Measurements from ENCODE around the gene CHRNA1. TPM values are rescaled to one million over a fixed set of nuclear protein-coding genes. Genes with fewer than 3 reads are reported as not detected.

CHRNA1 gene
- total and polyA plus RNA-seq, 10 donors: 0.13 to 3.4 (median 0.46) TPM; not detected in 5

DNA sequence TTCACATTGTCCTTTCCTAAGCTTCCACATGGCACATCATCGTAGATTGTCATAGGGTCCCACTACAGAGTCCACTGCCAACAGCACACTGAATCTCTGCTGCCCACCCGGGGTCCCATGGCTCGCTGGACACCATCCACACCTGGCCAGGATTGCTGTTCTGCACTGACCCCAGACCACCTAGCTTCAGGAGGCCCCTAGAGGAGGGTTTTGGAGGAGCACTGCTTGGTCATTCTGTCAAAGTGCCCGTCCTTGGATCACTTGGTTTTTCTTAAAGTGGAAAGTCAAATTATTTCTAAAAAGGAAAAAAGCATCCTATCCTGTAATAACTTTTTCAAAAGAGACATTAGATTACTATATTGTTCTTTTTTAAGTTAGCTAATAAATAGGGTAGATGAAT, 59.0 kb downstream of the CHRNA1 start:
- Histone ChIP-seq H3K27me3 (replicated peaks in 1 of 7) (peaks cover 0 to 33% (median 0%) of the 10 kb centered on the region in 7 donors), H3K4me1 (peaks cover 0 to 7% (median 0%) of the 10 kb centered on the region in 6 donors), H3K9me3 (no peaks in the 10 kb centered on the region), H3K4me3 (no peak overlapping the region), H3K36me3 (no peaks in the 10 kb centered on the region), H3K27ac (no peak overlapping the region)
- 64 to 79% (median 71%) methylated on average over 4 of the region's 4 CpGs for WGBS, 5 donors
- TF ChIP-seq, protein P1, sequence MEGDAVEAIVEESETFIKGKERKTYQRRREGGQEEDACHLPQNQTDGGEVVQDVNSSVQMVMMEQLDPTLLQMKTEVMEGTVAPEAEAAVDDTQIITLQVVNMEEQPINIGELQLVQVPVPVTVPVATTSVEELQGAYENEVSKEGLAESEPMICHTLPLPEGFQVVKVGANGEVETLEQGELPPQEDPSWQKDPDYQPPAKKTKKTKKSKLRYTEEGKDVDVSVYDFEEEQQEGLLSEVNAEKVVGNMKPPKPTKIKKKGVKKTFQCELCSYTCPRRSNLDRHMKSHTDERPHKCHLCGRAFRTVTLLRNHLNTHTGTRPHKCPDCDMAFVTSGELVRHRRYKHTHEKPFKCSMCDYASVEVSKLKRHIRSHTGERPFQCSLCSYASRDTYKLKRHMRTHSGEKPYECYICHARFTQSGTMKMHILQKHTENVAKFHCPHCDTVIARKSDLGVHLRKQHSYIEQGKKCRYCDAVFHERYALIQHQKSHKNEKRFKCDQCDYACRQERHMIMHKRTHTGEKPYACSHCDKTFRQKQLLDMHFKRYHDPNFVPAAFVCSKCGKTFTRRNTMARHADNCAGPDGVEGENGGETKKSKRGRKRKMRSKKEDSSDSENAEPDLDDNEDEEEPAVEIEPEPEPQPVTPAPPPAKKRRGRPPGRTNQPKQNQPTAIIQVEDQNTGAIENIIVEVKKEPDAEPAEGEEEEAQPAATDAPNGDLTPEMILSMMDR (IDR thresholded peaks at IDR 0.05 in 8 of 11, conservative IDR thresholded peaks at IDR 0.05 in 3 of 11): no peak
- no peak for TF ChIP-seq POLR2A (IDR thresholded peaks at IDR 0.05)
- TF ChIP-seq POLR2AphosphoS5 (IDR thresholded peaks at IDR 0.05): no peak
- intact Hi-C loops (cut with DNase I; ENCODE audit: low total_unique reads): no loop called here
- DNase-seq: no peak

DNA sequence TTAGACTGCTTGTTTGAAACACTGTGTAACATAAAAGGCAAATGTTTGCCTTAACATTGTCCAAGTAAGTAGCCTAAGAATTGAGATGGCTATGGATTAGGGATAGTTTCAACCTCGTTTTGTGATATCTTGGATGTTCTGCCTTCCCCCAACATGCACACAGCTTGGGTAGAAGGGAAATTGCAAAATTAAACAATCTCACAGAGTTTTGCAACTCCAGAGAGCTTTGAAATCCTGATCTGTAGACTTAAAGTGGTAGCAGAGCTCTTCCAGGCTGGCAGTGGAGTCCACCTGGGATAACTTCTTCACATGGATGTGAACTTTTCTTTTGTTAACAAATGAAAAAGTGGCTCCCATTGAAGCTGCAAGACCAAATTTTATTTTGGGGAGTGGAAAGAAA, 59.6 kb downstream of the CHRNA1 start:
- no peak for DNase-seq
- Histone ChIP-seq H3K4me1 (peaks cover 0 to 7% (median 0%) of the 10 kb centered on the region in 6 donors), H3K9me3 (no peaks in the 10 kb centered on the region), H3K27ac (peak overlapping the region in 2 of 8 donors; percentile 57 to 72), H3K27me3 (replicated peaks in 1 of 7) (peaks cover 0 to 29% (median 0%) of the 10 kb centered on the region in 7 donors), H3K4me3 (no peak overlapping the region), H3K36me3 (no peaks in the 10 kb centered on the region)
- TF ChIP-seq POLR2AphosphoS5 (IDR thresholded peaks at IDR 0.05): no peak
- TF ChIP-seq POLR2A (IDR thresholded peaks at IDR 0.05): no peak
- TF ChIP-seq, protein P1 (IDR thresholded peaks at IDR 0.05 in 8 of 11, conservative IDR thresholded peaks at IDR 0.05 in 3 of 11): no peak
- intact Hi-C loops (cut with DNase I; ENCODE audit: low total_unique reads): no loop called here
- whole genome bisulfite sequencing, 5 donors: 12 to 41% (median 24%) methylated on average over 1 of the region's 1 CpG

DNA sequence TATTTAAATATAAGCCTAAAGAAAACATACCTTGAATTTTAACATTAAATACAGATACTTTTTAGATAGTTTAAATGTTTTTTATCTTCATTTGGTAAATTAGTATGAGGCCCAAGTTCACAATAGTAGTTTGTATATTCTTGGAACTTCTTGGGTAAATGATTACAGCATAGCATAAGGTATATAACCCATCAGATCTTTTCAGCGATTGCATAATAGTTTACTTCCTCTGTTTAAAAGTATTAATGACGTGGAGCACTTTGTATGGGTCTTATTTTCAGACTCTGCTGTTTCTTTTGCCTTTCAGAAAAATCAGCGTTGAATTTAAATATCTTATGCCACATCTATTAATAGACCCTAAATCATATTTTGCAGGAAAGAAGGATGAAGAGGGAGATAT, 60.2 kb downstream of the CHRNA1 start:
- intact Hi-C loops (cut with DNase I; ENCODE audit: low total_unique reads): no loop called here
- Histone ChIP-seq H3K4me1 (peaks cover 0 to 7% (median 0%) of the 10 kb centered on the region in 6 donors), H3K4me3 (no peak overlapping the region), H3K27ac (peak overlapping the region in 2 of 8 donors; percentile 57 to 72), H3K36me3 (no peaks in the 10 kb centered on the region), H3K9me3 (no peaks in the 10 kb centered on the region), H3K27me3 (replicated peaks in 1 of 7) (peaks cover 0 to 24% (median 0%) of the 10 kb centered on the region in 7 donors)
- TF ChIP-seq POLR2A (IDR thresholded peaks at IDR 0.05): no peak
- no peak for TF ChIP-seq POLR2AphosphoS5 (IDR thresholded peaks at IDR 0.05)
- TF ChIP-seq, protein P1 (IDR thresholded peaks at IDR 0.05 in 8 of 11, conservative IDR thresholded peaks at IDR 0.05 in 3 of 11): no peak
- WGBS, 5 donors: 43 to 54% (median 48%) methylated on average over 3 of the region's 3 CpGs
- no peak for DNase-seq

DNA sequence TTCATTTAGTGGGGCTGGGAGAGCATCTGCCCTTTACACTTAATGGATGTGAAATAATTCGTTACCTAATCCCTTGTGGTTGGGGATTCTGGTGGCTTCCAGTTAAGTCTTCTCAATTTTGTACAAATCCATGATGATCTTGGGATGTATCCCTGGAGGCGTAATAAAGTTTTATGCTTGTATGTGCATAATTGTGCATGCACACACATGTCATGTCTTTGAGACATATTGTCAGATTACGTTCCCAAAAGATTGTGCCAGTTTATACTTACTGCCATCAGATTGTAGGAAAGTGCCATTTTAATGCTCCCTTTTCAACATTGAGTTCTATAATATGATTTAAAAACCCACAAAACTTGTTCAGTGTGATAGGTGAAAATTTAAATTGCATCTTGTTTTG, 60.8 kb downstream of the CHRNA1 start:
- intact Hi-C loops (cut with DNase I; ENCODE audit: low total_unique reads): no loop called here
- 57 to 89% (median 74%) methylated on average over 3 of the region's 3 CpGs for WGBS, 5 donors

More for the DNA sequence above, 60.8 kb downstream of the CHRNA1 start:
- peaks cover 0 to 7% (median 0%) of the 10 kb centered on the region in 6 donors for H3K4me1 ChIP-seq
- no peak overlapping the region for H3K4me3 ChIP-seq
- no peaks in the 10 kb centered on the region for H3K36me3 ChIP-seq
- DNase-seq: no peak
- peaks cover 0 to 23% (median 0%) of the 10 kb centered on the region in 7 donors for H3K27me3 ChIP-seq (replicated peaks in 1 of 7)
- H3K9me3 ChIP-seq: no peaks in the 10 kb centered on the region
- H3K27ac ChIP-seq: no peak overlapping the region
- TF ChIP-seq POLR2A (IDR thresholded peaks at IDR 0.05) (no peak), POLR2AphosphoS5 (IDR thresholded peaks at IDR 0.05) (no peak)
- TF ChIP-seq, protein P1 (IDR thresholded peaks at IDR 0.05 in 8 of 11, conservative IDR thresholded peaks at IDR 0.05 in 3 of 11): no peak

Measured in spleen (tissue), 11 donors.